ENCODE measurements around the gene TAC4. TPM values are rescaled to one million over a fixed set of nuclear protein-coding genes. Genes with fewer than 3 reads are reported as not detected.
A peak's percentile ranks its signal among the peaks of the same experiment; 100 is the strongest.

TAC4 gene
- total and polyA plus RNA-seq, 2 of the 13 experiments (the other 11 are each of a cell fraction or from before 2014, with no cell fraction given), result not detected

- TF ChIP-seq HDAC1 (CRISPR knock-in tag; IDR thresholded peaks at IDR 0.05) (peak; percentile 91), RXRA (CRISPR knock-in tag; IDR thresholded peaks at IDR 0.05) (peak; percentile 90), ZNF138 (CRISPR knock-in tag; IDR thresholded peaks at IDR 0.05; ENCODE audit: low read depth) (no peak), ZNF660 (CRISPR knock-in tag; IDR thresholded peaks at IDR 0.05; ENCODE audit: borderline replicate concordance, low read depth) (no peak), MAFG (CRISPR knock-in tag; IDR thresholded peaks at IDR 0.05) (no peak), NCOA5 (CRISPR knock-in tag; IDR thresholded peaks at IDR 0.05) (no peak), MLX (CRISPR knock-in tag; IDR thresholded peaks at IDR 0.05) (peak; percentile 28; the same call in 1 of the 2 replicates), FUBP1 (CRISPR knock-in tag; IDR thresholded peaks at IDR 0.05; ENCODE audit: borderline replicate concordance) (no peak; the same call in 1 of the 2 replicates), RAD21 (CRISPR knock-in tag; IDR thresholded peaks at IDR 0.05) (0 out of 2 replicates have a peak, but pooled peaks have one; percentile 36), FOXK2 (IDR thresholded peaks at IDR 0.05) (no peak), HOXA3 (CRISPR knock-in tag; IDR thresholded peaks at IDR 0.05) (peak; percentile 94), ZFP36L1 (CRISPR knock-in tag; IDR thresholded peaks at IDR 0.05) (no peak), GTF3A (CRISPR knock-in tag; conservative IDR thresholded peaks at IDR 0.05) (no peak), ZNF841 (CRISPR knock-in tag; IDR thresholded peaks at IDR 0.05; ENCODE audit: borderline replicate concordance) (peak; percentile 59; the same call in 1 of the 2 replicates), ZMYM2 (CRISPR knock-in tag; IDR thresholded peaks at IDR 0.05) (peak; percentile 82), FOSL1 (CRISPR knock-in tag; IDR thresholded peaks at IDR 0.05; ENCODE audit: borderline replicate concordance) (no peak), SNAI1 (CRISPR knock-in tag; IDR thresholded peaks at IDR 0.05; ENCODE audit: borderline replicate concordance) (no peak), HINFP (CRISPR knock-in tag; IDR thresholded peaks at IDR 0.05; ENCODE audit: low read depth) (no peak), RARG (CRISPR knock-in tag; IDR thresholded peaks at IDR 0.05; ENCODE audit: low read depth) (no peak), HNF4G (IDR thresholded peaks at IDR 0.05; ENCODE audit: borderline replicate concordance, low read depth, low read length) (peak; percentile 88), HNF4G (CRISPR knock-in tag; IDR thresholded peaks at IDR 0.05; ENCODE audit: borderline replicate concordance, low read depth) (peak; percentile 96)
- TF ChIP-seq, protein P1, sequence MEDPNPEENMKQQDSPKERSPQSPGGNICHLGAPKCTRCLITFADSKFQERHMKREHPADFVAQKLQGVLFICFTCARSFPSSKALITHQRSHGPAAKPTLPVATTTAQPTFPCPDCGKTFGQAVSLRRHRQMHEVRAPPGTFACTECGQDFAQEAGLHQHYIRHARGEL (CRISPR knock-in tag; IDR thresholded peaks at IDR 0.05), result no peak
- TF ChIP-seq, protein P2, sequence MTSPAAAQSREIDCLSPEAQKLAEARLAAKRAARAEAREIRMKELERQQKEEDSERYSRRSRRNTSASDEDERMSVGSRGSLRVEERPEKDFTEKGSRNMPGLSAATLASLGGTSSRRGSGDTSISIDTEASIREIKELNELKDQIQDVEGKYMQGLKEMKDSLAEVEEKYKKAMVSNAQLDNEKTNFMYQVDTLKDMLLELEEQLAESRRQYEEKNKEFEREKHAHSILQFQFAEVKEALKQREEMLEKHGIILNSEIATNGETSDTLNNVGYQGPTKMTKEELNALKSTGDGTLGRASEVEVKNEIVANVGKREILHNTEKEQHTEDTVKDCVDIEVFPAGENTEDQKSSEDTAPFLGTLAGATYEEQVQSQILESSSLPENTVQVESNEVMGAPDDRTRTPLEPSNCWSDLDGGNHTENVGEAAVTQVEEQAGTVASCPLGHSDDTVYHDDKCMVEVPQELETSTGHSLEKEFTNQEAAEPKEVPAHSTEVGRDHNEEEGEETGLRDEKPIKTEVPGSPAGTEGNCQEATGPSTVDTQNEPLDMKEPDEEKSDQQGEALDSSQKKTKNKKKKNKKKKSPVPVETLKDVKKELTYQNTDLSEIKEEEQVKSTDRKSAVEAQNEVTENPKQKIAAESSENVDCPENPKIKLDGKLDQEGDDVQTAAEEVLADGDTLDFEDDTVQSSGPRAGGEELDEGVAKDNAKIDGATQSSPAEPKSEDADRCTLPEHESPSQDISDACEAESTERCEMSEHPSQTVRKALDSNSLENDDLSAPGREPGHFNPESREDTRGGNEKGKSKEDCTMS (CRISPR knock-in tag; conservative IDR thresholded peaks at IDR 0.05), result no peak
Observed at GRCh38 chr17:49887086-49887743, 39.3 kb upstream of the TAC4 start (continued).

Measured in HepG2 (cell line).